HG03196 (cell line): ENCODE measurements around the gene DDX52.
"Not testable (repeated sequence)": the region's sequence is repeated elsewhere in the genome, so short reads cannot be mapped to it uniquely, and the experiment has no call there.

Experiments used
- ATAC-seq: cut with Tn5 transposase; IDR thresholded peaks from one replicate; pipeline ENCODE4 v1.9.1; 2021; ENCODE audit not compliant: unreplicated experiment

Gene DDX52

GRCh38 chr17:37651849-37652248 lies 8.6 kb upstream of the DDX52 start:
- ATAC-seq = no peak

- ATAC-seq = no peak
Observed at GRCh38 chr17:37650419-37651003, 7.3 kb upstream of the DDX52 start.

- ATAC-seq = no peak
Observed at GRCh38 chr17:37648555-37648954, 5.3 kb upstream of the DDX52 start.

- ATAC-seq = no peak
Observed at GRCh38 chr17:37647856-37648255, 4.6 kb upstream of the DDX52 start.

- ATAC-seq = no peak
Observed at GRCh38 chr17:37643869-37644268, 623 bp upstream of the DDX52 start.

- ATAC-seq = no peak
Observed at GRCh38 chr17:37642681-37643080, 565 bp downstream of the DDX52 start.

DNA sequence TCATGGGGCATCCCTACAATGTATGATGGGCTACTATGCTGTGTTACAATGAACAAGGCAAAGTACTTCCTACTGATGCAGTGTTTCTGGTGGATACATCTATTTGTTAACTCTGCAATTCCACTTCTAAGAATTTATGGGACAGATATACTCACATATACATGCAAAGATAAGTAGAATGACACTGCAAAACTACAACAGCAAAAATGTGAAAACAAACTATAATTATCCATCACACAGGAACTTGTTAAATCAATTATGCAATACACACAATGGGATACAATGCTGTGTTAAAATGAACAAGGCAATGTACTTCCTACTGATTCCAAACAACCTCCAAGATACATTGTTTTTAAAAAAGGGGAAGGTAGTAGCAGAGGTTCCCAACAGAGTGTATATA lies 3.2 kb downstream of the DDX52 start:
- no peak for ATAC-seq

- no peak for ATAC-seq
Observed at GRCh38 chr17:37637956-37638355, 5.3 kb downstream of the DDX52 start.

DNA sequence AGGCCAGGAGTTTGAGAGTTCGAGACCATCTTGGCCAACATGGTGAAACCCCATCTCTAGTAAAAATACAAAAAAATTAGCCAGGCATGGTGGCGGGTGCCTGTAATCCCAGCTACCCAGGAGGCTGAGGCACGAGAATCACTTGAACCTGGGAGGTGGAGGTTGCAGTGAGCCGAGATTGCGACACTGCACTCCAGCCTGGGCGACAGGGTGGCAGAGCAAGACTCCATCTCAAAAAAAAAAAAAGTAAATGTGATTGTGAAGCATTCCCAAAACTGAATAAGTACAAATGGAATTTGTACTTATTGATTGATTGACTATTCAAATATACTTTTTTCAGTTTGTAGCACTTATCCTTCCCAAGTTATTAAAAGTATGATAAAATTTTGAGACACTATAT lies 26.8 kb downstream of the DDX52 start:
- ATAC-seq = not testable (repeated sequence)

DNA sequence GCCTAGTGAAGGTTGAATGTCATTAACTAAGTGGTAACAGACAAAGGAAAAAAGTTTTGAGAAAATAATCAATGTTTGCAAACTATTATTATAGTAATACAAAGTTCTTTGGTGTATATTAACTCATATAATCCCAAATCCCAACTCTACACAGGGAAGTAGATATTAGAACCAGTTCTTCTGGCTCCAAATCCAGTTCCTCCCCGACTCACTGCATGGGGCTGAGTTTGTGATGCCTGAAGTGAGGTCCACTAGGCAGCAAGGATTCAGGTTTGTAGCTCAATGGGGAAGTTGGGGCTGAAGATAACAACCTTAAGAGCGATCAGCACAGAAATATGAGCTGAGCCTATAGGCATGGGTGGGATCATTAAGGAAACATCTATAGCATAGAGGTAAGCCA lies 28.4 kb downstream of the DDX52 start:
- no peak for ATAC-seq

DNA sequence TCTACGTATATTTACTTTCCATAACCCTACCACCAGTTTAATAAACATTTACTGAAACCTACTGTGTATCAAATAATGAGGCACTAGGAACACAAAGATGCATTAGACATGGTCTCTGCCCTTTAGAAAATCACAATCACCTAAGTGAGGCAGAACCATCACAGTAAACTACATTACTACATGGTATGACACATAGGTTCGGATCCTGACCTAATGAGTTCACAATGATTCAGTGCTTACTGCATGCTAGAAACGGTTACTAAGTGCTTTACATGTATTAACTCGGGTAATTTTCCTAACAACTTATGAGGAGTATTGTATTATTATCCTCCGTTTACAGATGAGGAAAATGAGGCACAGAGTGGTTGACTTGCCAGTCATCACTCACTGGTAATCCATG lies 28.9 kb downstream of the DDX52 start:
- ATAC-seq = no peak

DNA sequence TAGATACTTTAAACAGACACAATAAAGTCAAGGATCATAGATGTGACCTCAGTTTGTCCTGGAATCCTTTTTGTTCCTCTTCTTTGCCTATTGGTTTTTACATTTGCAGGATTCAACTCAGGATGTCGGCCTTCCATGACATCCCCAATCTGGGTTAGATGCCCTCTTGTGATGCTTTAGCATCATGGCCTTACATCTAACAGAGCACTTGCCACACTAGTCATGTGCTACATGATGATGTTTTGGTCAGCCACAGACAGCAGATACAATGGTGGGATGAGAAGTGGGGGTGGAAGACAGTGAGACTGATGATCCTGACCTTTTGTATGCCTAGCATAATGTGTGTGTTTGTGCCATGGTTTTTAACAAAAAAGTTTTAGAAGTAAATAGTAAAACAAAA lies 32.3 kb downstream of the DDX52 start:
- ATAC-seq = no peak

GRCh38 chr17:37610041-37610420 lies 33.2 kb downstream of the DDX52 start:
- not testable (repeated sequence) for ATAC-seq

GRCh38 chr17:37609170-37610040 lies 33.8 kb downstream of the DDX52 start, which contains the start of gene SYNRG:
TSS of gene SYNRG (minus strand) at chr17:37609418. CDS start at chr17:37609355, 63 bp downstream.
- ATAC-seq = peak; percentile 86

DNA sequence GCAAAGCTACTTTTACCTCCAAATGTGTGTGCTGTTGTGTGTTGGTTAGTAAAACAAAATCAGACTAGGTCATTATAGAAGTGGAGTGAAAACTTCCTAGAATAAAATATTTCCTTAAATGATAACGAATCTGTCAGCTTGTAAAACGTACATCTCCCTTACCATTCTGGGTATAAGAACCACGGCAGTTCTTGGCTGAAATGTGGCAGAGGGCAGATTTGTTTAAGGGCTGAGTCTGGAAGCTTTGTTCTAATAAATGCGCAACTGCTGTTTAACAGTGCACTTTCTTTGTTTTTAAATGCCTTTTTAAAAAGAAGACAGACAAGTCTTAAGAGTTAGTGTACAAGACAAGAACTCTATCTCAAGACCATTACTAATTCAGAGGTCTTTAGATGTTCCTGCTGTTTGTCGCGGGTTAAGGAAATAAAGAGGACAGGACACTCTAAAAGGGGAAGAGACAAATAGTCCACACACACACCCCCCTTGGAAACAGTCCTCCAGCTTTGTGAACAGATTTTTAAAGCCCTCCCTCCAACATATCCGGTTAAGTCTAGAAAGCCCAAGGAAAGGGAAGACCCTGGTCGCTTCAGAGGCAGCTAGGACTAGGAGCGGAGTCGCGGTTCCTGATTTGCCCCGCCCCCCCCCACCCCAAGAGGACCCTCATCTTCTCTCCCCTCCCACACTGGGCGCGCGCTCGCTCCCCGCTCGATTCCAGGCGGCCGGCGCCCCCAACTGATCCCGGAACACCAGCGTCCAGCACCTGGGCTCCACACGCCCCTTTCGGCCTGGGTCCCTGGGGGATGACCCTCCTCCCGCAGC lies 34.7 kb downstream of the DDX52 start:
- peak; percentile 21 for ATAC-seq

GRCh38 chr17:37607637-37608331 lies 35.5 kb downstream of the DDX52 start:
- ATAC-seq = no peak

DNA sequence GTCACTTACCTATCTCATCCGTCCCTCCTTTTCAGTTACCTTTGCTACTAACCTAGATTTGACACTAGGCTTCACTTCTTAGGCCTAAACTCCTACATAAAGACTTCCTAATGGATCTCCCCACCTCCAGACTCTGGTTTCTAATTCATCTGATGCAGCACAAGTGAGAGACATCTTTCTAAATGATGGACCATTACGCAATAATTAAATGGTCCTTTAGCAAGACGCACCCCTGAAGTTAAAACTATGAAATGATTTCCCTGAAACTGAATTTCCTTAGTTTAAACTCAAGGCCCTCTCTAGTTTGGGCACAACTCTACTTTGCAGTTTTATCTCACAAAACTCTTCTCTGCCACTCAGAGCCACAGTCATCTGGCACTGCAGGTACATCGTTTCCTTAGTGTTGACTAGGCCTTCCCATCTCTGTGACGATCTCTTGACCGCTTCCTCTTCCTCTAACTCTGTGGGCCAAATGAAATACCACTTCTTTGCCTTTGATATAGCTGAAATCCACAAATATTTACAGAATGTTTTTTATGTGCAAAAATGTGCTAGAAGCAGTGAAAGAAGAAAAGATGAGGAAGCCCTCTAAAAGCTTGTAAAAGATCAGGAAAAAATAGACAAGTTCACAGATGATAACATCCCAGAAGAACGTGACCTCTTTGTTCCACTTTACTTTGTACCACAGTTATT lies 37.3 kb downstream of the DDX52 start:
- ATAC-seq = no peak

DNA sequence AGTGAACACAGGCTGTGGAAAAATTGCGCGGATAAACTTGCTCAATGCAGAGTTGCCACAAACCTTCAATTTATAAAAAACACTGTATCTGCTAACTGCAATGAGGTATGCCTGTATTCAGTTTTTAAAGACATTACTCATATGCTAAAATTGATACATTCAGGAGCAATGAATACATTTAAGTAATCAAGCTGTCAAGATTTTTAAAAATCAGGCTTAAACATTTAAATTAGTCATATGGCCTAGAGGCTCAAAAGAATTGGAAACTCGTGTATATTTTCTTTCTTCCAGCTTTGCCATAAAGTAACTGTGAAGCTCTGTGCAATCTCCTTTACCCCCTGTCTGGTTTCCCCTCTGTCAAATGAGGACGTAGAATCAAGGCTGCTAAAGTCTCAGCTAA lies 38.2 kb downstream of the DDX52 start:
- ATAC-seq = no peak

- no peak for ATAC-seq
Observed at GRCh38 chr17:37604556-37604955, 38.7 kb downstream of the DDX52 start.

DNA sequence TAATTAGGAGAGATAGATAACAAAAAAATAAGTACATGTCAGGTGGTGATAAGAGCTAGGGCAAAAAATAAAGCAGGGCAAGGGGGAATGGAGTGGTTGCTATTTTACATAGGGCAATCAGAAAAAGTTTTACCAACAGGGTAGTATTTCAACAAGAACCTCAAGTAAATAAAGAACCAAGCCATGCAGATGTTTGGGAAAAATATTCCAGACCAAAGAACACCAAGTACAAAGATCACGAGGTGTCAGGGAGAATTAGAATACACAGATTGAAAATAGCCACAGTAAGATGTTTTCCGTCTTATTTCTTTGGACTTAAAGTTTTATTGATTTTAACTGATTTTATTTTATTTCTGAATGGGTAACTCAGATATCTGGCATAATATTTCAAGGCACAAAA lies 45.1 kb downstream of the DDX52 start:
- no peak for ATAC-seq
